HG02798 (cell line): ENCODE data around the gene GRM7.

Experiments
- ATAC-seq: cut with Tn5 transposase; IDR thresholded peaks from one replicate; pipeline ENCODE4 v1.9.1; 2021; ENCODE audit warnings: mild to moderate bottlenecking; ENCODE audit not compliant: unreplicated experiment, poor library complexity

The GRM7 gene

GRCh38 chr3:6962801-6963200 lies 101.9 kb downstream of the GRM7 start:
- no peak for ATAC-seq

GRCh38 chr3:6965881-6966280 lies 105.0 kb downstream of the GRM7 start:
- no peak for ATAC-seq

GRCh38 chr3:6971933-6972332 lies 111.0 kb downstream of the GRM7 start:
- ATAC-seq = no peak

GRCh38 chr3:6985848-6986247 lies 124.9 kb downstream of the GRM7 start:
- ATAC-seq = no peak

GRCh38 chr3:6989608-6990291 lies 128.8 kb downstream of the GRM7 start:
- ATAC-seq = no peak

- peak; percentile 38 for ATAC-seq
Measured at GRCh38 chr3:6994081-6994668, 133.3 kb downstream of the GRM7 start.

- ATAC-seq = no peak
Measured at GRCh38 chr3:7000501-7000900, 139.6 kb downstream of the GRM7 start.

- no peak for ATAC-seq
Measured at GRCh38 chr3:7001370-7001769, 140.5 kb downstream of the GRM7 start.

GRCh38 chr3:7015683-7016440 lies 154.9 kb downstream of the GRM7 start:
- no peak for ATAC-seq

GRCh38 chr3:7025581-7026300 lies 164.8 kb downstream of the GRM7 start:
- no peak for ATAC-seq

- ATAC-seq = no peak
Measured at GRCh38 chr3:7029562-7029961, 168.6 kb downstream of the GRM7 start.

GRCh38 chr3:7038394-7038793 lies 177.5 kb downstream of the GRM7 start:
- ATAC-seq = no peak

GRCh38 chr3:7062714-7063113 lies 201.8 kb downstream of the GRM7 start:
- no peak for ATAC-seq

GRCh38 chr3:7070461-7070860 lies 209.5 kb downstream of the GRM7 start:
- no peak for ATAC-seq

GRCh38 chr3:7074217-7074616 lies 213.3 kb downstream of the GRM7 start:
- ATAC-seq = no peak

- peak; percentile 40 for ATAC-seq
Measured at GRCh38 chr3:7075117-7075516, 214.2 kb downstream of the GRM7 start.

- no peak for ATAC-seq
Measured at GRCh38 chr3:7075901-7076300, 215.0 kb downstream of the GRM7 start.

- ATAC-seq = no peak
Measured at GRCh38 chr3:7082244-7082643, 221.3 kb downstream of the GRM7 start.

GRCh38 chr3:7086417-7086816 lies 225.5 kb downstream of the GRM7 start:
- ATAC-seq = no peak

- ATAC-seq = no peak
Measured at GRCh38 chr3:7095116-7095515, 234.2 kb downstream of the GRM7 start.

GRCh38 chr3:7100136-7100535 lies 239.2 kb downstream of the GRM7 start:
- no peak for ATAC-seq
